ENCODE data around the gene BANF2. TPM values are rescaled to one million over a fixed set of nuclear protein-coding genes. Genes with fewer than 3 reads are reported as not detected.
A peak's percentile ranks its signal among the peaks of the same experiment; 100 is the strongest.

Gene BANF2
- total RNA-seq, 2 donors from 2014 or later, result not detected

GRCh38 chr20:17676942-17677341 lies 22.8 kb upstream of the BANF2 start:
- Histone ChIP-seq H3K36me3 (ENCODE audit: control insufficient read depth, insufficient read depth, low read length) (peaks cover 69% of the 10 kb centered on the region), H3K27ac (ENCODE audit: low read depth, low read length) (no peak overlapping the region), H3K27me3 (ENCODE audit: control insufficient read depth, insufficient read depth, low read length, poor library complexity, severe bottlenecking) (no peaks in the 10 kb centered on the region), H3K9me3 (ENCODE audit: control insufficient read depth, low read length) (no peaks in the 10 kb centered on the region), H3K9ac (ENCODE audit: extremely low read depth, low read length, poor library complexity, severe bottlenecking) (no peak overlapping the region), H3K4me1 (ENCODE audit: control insufficient read depth, insufficient read depth, low read length) (peaks cover 22% of the 10 kb centered on the region), H3K4me3 (ENCODE audit: low read length) (no peak overlapping the region)
- Mint-ChIP-seq H3K9me3 (no peaks in the 10 kb centered on the region), H3K27ac (no peak overlapping the region), H3K4me3 (no peak overlapping the region), H3K4me1 (peaks cover 34% of the 10 kb centered on the region), H3K36me3 (ENCODE audit: low read depth) (peaks cover 52% of the 10 kb centered on the region), H3K27me3 (ENCODE audit: insufficient read depth) (no peaks in the 10 kb centered on the region)
- TF ChIP-seq, protein P1, sequence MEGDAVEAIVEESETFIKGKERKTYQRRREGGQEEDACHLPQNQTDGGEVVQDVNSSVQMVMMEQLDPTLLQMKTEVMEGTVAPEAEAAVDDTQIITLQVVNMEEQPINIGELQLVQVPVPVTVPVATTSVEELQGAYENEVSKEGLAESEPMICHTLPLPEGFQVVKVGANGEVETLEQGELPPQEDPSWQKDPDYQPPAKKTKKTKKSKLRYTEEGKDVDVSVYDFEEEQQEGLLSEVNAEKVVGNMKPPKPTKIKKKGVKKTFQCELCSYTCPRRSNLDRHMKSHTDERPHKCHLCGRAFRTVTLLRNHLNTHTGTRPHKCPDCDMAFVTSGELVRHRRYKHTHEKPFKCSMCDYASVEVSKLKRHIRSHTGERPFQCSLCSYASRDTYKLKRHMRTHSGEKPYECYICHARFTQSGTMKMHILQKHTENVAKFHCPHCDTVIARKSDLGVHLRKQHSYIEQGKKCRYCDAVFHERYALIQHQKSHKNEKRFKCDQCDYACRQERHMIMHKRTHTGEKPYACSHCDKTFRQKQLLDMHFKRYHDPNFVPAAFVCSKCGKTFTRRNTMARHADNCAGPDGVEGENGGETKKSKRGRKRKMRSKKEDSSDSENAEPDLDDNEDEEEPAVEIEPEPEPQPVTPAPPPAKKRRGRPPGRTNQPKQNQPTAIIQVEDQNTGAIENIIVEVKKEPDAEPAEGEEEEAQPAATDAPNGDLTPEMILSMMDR (conservative IDR thresholded peaks at IDR 0.05), result no peak
- no peak for DNase-seq
- 91% methylated on average over 2 of the region's 2 CpGs; no CpG with 5 or more reads in 1 of the 2 experiments for WGBS, 2 experiments (ENCODE audit: insufficient coverage in 1 of 2, insufficient read length in 1 of 2)

GRCh38 chr20:17678295-17678694 lies 21.5 kb upstream of the BANF2 start:
- peak overlapping the region; percentile 50 for H3K27ac Mint-ChIP-seq
- peaks cover 59% of the 10 kb centered on the region for H3K36me3 ChIP-seq (ENCODE audit: control insufficient read depth, insufficient read depth, low read length)
- no peaks in the 10 kb centered on the region for H3K27me3 Mint-ChIP-seq (ENCODE audit: insufficient read depth)

DNA sequence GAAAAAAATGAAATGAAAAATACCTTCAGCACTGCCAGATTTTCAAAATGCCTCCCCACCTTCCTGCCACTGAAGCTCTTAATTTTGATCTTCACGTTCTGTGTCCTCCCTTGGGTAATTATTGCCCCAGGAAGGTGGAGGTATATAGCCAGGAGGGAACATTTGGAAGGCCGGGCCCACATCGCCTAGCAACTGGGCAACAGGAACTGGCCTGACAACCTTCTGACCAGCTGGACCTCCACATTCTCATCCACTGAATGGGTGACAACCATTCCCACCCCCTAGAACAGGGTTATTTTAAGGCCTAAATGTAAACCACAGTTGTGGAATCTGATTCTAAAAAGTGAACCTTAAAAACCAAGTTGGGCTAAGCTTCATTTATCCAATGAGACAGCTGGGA lies 20.9 kb upstream of the BANF2 start:
- Histone ChIP-seq H3K27ac (ENCODE audit: low read depth, low read length) (no peak overlapping the region), H3K27me3 (ENCODE audit: control insufficient read depth, insufficient read depth, low read length, poor library complexity, severe bottlenecking) (no peaks in the 10 kb centered on the region), H3K9me3 (ENCODE audit: control insufficient read depth, low read length) (no peaks in the 10 kb centered on the region), H3K36me3 (ENCODE audit: control insufficient read depth, insufficient read depth, low read length) (peaks cover 55% of the 10 kb centered on the region), H3K4me1 (ENCODE audit: control insufficient read depth, insufficient read depth, low read length) (peaks cover 16% of the 10 kb centered on the region), H3K4me3 (ENCODE audit: low read length) (peak overlapping the region; percentile 90), H3K9ac (ENCODE audit: extremely low read depth, low read length, poor library complexity, severe bottlenecking) (no peak overlapping the region)
- TF ChIP-seq, protein P1 (conservative IDR thresholded peaks at IDR 0.05), result no peak
- WGBS, 2 experiments (ENCODE audit: insufficient coverage in 1 of 2, insufficient read length in 1 of 2), result 90% methylated on average over 3 of the region's 3 CpGs; no CpG with 5 or more reads in 1 of the 2 experiments
- peaks cover 3% of the 10 kb centered on the region for H3K27me3 Mint-ChIP-seq (ENCODE audit: insufficient read depth)
- no peaks in the 10 kb centered on the region for H3K9me3 Mint-ChIP-seq
- DNase-seq, result no peak
- peaks cover 50% of the 10 kb centered on the region for H3K36me3 Mint-ChIP-seq (ENCODE audit: low read depth)
- H3K27ac Mint-ChIP-seq, result peak overlapping the region; percentile 71
- H3K4me3 Mint-ChIP-seq, result peak overlapping the region; percentile 3
- peaks cover 38% of the 10 kb centered on the region for H3K4me1 Mint-ChIP-seq

More at GRCh38 chr20:17678295-17678694, 21.5 kb upstream of the BANF2 start:
- H3K4me1 ChIP-seq (ENCODE audit: control insufficient read depth, insufficient read depth, low read length), result peaks cover 16% of the 10 kb centered on the region
- H3K36me3 Mint-ChIP-seq (ENCODE audit: low read depth), result peaks cover 52% of the 10 kb centered on the region
- H3K4me1 Mint-ChIP-seq, result peaks cover 37% of the 10 kb centered on the region
- H3K4me3 Mint-ChIP-seq, result peak overlapping the region; percentile 3
- no peaks in the 10 kb centered on the region for H3K27me3 ChIP-seq (ENCODE audit: control insufficient read depth, insufficient read depth, low read length, poor library complexity, severe bottlenecking)
- H3K9me3 ChIP-seq (ENCODE audit: control insufficient read depth, low read length), result no peaks in the 10 kb centered on the region
- WGBS, 2 experiments (ENCODE audit: insufficient coverage in 1 of 2, insufficient read length in 1 of 2), result 60 to 80% methylated on average over 1 to 2 of the region's 2 CpGs
- no peaks in the 10 kb centered on the region for H3K9me3 Mint-ChIP-seq
- no peak overlapping the region for H3K4me3 ChIP-seq (ENCODE audit: low read length)
- no peak overlapping the region for H3K27ac ChIP-seq (ENCODE audit: low read depth, low read length)
- H3K9ac ChIP-seq (ENCODE audit: extremely low read depth, low read length, poor library complexity, severe bottlenecking), result no peak overlapping the region
- DNase-seq, result no peak
- TF ChIP-seq, protein P1 (conservative IDR thresholded peaks at IDR 0.05), result no peak

All from endodermal cell (in vitro differentiated cells).